GM12878 (cell line): Measurements from ENCODE around the gene RCE1. TPM values are rescaled to one million over a fixed set of nuclear protein-coding genes. Genes with fewer than 3 reads are reported as not detected.

Source experiments
- ATAC-seq: fragments of 200-7000 bp; cut with Tn5 transposase; 3 replicates; pipeline ENCODE4 v1.9.1; 2020; ENCODE audit warnings: mild to moderate bottlenecking, moderate library complexity
- BruUV-seq: library from RNA; stranded (reverse); fragments of 400-500 nt; replicated peaks from 2 replicates; lab custom pipeline; 2021; lab: Mats Ljungman, UMichigan
- CTCF ChIA-PET: fragments of 300-600 bp; sonication (Branson Sonifier 250); formaldehyde crosslinking; extraction: SDS; loops from one replicate; lab custom pipeline; 2021; ENCODE audit warnings: inconsistent platforms; lab: Yijun Ruan, JAX
- POLR2A ChIA-PET: fragments of 350-600 bp; formaldehyde crosslinking; extraction: SDS; loops from one replicate; lab custom pipeline; 2021; ENCODE audit warnings: inconsistent platforms; lab: Charles Lee
- RAD21 ChIA-PET: fragments of 300-600 bp; sonication (Branson Sonifier 250); formaldehyde crosslinking; loops from one replicate; lab custom pipeline; 2023; ENCODE audit warnings: antibody characterized with exemption; ENCODE audit not compliant: unreplicated experiment; lab: Charles Lee
- SMC1A ChIA-PET: fragments of 300-600 bp; sonication (Branson Sonifier 250); formaldehyde crosslinking; loops from one replicate; lab custom pipeline; 2023; ENCODE audit not compliant: unreplicated experiment, uncharacterized antibody; lab: Charles Lee
- DNase-seq: peaks from one replicate; pipeline ENCODE4 v3.0.0-alpha.2; 2011; ENCODE audit warnings: low read depth, low spot score
- FAIRE-seq: peaks from 3 replicates; lab custom pipeline; 2011; peaks lifted over from hg19 to GRCh38; lab: Jason Lieb, UNC
- H2AFZ ChIP-seq: 2 replicates; pipeline ENCODE4 v1.6.0; 2011; ENCODE audit warnings: low read depth, low read length, control low read depth; ENCODE audit not compliant: control insufficient read depth
- H3K27ac ChIP-seq: 2 replicates; pipeline ENCODE4 v1.5.1; 2011; ENCODE audit warnings: control low read depth; ENCODE audit not compliant: control insufficient read depth, insufficient read depth
- H3K27me3 ChIP-seq, 2 experiments: replicated peaks in 1 of 2; 2 replicates each; pipeline versions ENCODE4 v1.6.0 to v1.6.1; 2011; ENCODE audit warnings: low read length in 1 of 2; ENCODE audit not compliant: control insufficient read depth in 2 of 2, insufficient read depth in 2 of 2
- H3K36me3 ChIP-seq, 2 experiments: 2 replicates each; pipeline ENCODE4 v1.5.1; 2011; ENCODE audit warnings: low read length in 1 of 2; ENCODE audit not compliant: control insufficient read depth in 2 of 2, insufficient read depth in 2 of 2
- H3K4me1 ChIP-seq: 2 replicates; pipeline ENCODE4 v1.6.1; 2011; ENCODE audit warnings: mild to moderate bottlenecking, low read length, moderate library complexity, mixed read lengths; ENCODE audit not compliant: control insufficient read depth, insufficient read depth
- H3K4me2 ChIP-seq: 2 replicates; pipeline ENCODE4 v1.6.0; 2011; ENCODE audit warnings: control low read depth; ENCODE audit not compliant: control insufficient read depth, insufficient read depth
- H3K4me3 ChIP-seq: fragments of 200-600 bp; sonication (generic); 2 replicates; pipeline ENCODE4 v1.5.1; 2016
- H3K79me2 ChIP-seq: 2 replicates; pipeline ENCODE4 v1.6.0; 2011; ENCODE audit warnings: low read length; ENCODE audit not compliant: control insufficient read depth, insufficient read depth
- H3K9ac ChIP-seq: 2 replicates; pipeline ENCODE4 v1.8.0; 2011; ENCODE audit warnings: low read length, control low read depth, mixed read lengths; ENCODE audit not compliant: control insufficient read depth, insufficient read depth
- H3K9me3 ChIP-seq: replicated peaks from 3 replicates; pipeline ENCODE4 v1.5.1; 2011; ENCODE audit warnings: mild to moderate bottlenecking, low read length; ENCODE audit not compliant: control insufficient read depth, insufficient read depth
- H4K20me1 ChIP-seq: 2 replicates; pipeline ENCODE4 v1.6.0; 2011; ENCODE audit not compliant: control insufficient read depth, insufficient read depth
- CEBPB ChIP-seq, 2 experiments: fragments of 150-350 bp in 1 of 2; IDR thresholded peaks; 2 replicates each; pipeline ENCODE4 v1.6.1; 2012 to 2014; ENCODE audit warnings: low read depth in 2 of 2, low read length in 2 of 2, borderline replicate concordance in 1 of 2, inconsistent platforms in 1 of 2
- CHD2 ChIP-seq: IDR thresholded peaks from 2 replicates; pipeline ENCODE4 v1.6.1; 2011; ENCODE audit warnings: low read depth, low read length, improper control_type of control experiment, borderline replicate concordance
- CREM ChIP-seq: IDR thresholded peaks from 2 replicates; pipeline ENCODE4 v1.6.1; 2014; ENCODE audit warnings: antibody characterized with exemption, low read depth
- IKZF1 ChIP-seq: fragments of 450-650 bp; conservative IDR thresholded peaks from 2 replicates; pipeline ENCODE4 v1.6.1; 2017; ENCODE audit warnings: antibody characterized with exemption, mild to moderate bottlenecking
- YY1 ChIP-seq: IDR thresholded peaks from 2 replicates; pipeline ENCODE4 v1.6.1; 2011; ENCODE audit warnings: low read depth, mild to moderate bottlenecking, low read length
- ZSCAN29 ChIP-seq: fragments of 450-650 bp; IDR thresholded peaks from 2 replicates; pipeline ENCODE4 v1.6.1; 2017; ENCODE audit warnings: mild to moderate bottlenecking, moderate library complexity
- WGBS: methylation state at CpG from one replicate; pipeline ENCODE4 v1.1.6; 2016; ENCODE audit warnings: low lambda C conversion rate; ENCODE audit not compliant: insufficient replicate concordance, insufficient coverage; ENCODE audit errors: missing lambda C conversion rate; 5-methylcytosine and 5-hydroxymethylcytosine counted together
- in situ Hi-C: fragments of 300-500 bp; cut with MboI; formaldehyde crosslinking; loops from 9 replicates; pipeline ENCODE4 v1.14.3; 2018; ENCODE audit warnings: mixed read lengths
- intact Hi-C: fragments of 100-400 bp; cut with micrococcal nuclease; formaldehyde crosslinking; loops from one replicate; pipeline ENCODE4 v1.14.2; 2022; ENCODE audit not compliant: unreplicated experiment
- polyA plus RNA-seq, 11 experiments: library from polyadenylated mRNA; depleted of rRNA in 4 of 11; unstranded in 6 of 11; stranded (reverse) in 5 of 11; fragments of >200 nt; fragmentation: Nextera tagmentation in 4 of 11; fragmentation: Illumina TruSeq in 1 of 11; extraction: Ambion mirVana in 4 of 11; extraction: Trizol in 1 of 11; gene quantifications; 1 replicate in 1 of 11; 2 replicates in 10 of 11; pipeline versions ENCODE4 v1.2.1 to v1.2.3, GENCODE V29; 2011 to 2016; ENCODE audit warnings: inconsistent platforms in 2 of 11, missing spikeins in 2 of 11, low read depth in 1 of 11
- total RNA-seq, 4 experiments: library from RNA; depleted of rRNA in 3 of 4; stranded (reverse); fragments of >200 nt in 3 of 4; fragmentation: Illumina TruSeq in 1 of 4; extraction: Trizol in 1 of 4; gene quantifications; 2 replicates each; pipeline versions ENCODE4 v1.2.1 to v1.2.3, GENCODE V29; 2013 to 2021
- TF ChIP-seq, protein P1 (sequence below): fragments of 450-650 bp; IDR thresholded peaks from 2 replicates; pipeline ENCODE4 v1.6.1; 2017; ENCODE audit warnings: mild to moderate bottlenecking
- TF ChIP-seq, protein P2 (sequence below): fragments of 450-650 bp; conservative IDR thresholded peaks from 2 replicates; pipeline ENCODE4 v1.6.1; 2017; ENCODE audit warnings: mild to moderate bottlenecking, moderate library complexity
- TF ChIP-seq, protein P3 (sequence below): IDR thresholded peaks from 2 replicates; pipeline ENCODE4 v1.6.1; 2012; ENCODE audit warnings: improper control_type of control experiment, low read depth, low read length; ENCODE audit not compliant: insufficient replicate concordance
- TF ChIP-seq, protein P4 (sequence below): IDR thresholded peaks from 2 replicates; pipeline ENCODE4 v1.6.1; 2011; ENCODE audit warnings: low read depth, mild to moderate bottlenecking, low read length, moderate library complexity, borderline replicate concordance; ENCODE audit errors: extremely low read depth

RCE1 gene
- total and polyA plus RNA-seq, 10 of the 15 experiments (the other 5 are each of a cell fraction or from before 2014, with no cell fraction given): 0.79 to 32.9 (median 16.4) TPM

DNA sequence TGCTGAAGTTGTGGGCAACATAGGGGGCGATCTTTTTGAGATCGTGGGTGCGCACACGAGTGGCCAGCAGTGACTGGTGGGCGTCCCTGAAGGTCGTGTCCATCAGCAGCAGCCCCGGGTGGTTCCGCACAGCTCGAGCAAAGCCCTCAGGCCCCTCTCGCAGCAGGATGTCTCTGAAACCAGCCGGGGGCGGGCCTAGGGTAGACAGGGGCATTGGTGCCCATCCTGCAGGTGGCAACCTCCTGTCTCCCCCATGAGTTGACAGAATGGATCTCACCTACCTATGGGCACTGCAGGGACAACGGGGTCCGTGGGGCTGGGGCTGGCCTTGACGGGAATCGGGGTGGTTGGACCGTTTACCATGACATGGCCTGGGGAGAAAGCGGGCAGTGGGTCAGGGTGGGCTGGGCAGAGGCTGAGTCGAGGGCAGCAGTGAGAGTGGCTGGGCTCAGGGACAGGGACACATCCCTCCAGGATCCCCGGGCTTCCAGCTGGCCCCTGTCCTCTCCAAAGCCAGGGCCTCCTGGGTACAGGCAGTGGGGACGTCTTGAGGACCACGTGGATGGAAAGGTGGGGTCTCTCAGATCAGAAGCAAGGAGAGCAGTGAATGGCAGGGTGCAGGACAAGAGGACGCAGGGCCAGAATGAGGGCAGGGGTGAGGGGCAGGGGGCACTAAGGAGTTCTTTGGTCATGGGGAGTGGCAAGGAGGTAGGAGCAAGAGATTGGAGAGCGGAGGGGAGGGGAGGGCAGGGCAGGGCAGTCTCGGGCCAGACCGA, 9.4 kb downstream of the RCE1 start:
- ChIA-PET CTCF (interaction anchor here (0.6 to 1.2 kb wide), 2 partner anchors 9 to 464 kb away, joined by 3 to 5 read pairs; no protein-coding TSS in a partner anchor), SMC1A (no interaction called here), POLR2A (interaction anchor here (0.7 to 1.2 kb wide), 2 partner anchors 10 to 11 kb away, joined by 3 to 4 read pairs; partner anchors contain the start of gene RCE1), RAD21 (no interaction called here)
- WGBS: 61% methylated on average over 19 of the region's 26 CpGs
- no peaks in the 10 kb centered on the region for H3K27me3 ChIP-seq
- no peak overlapping the region for H3K4me2 ChIP-seq
- H3K9me3 ChIP-seq: no peaks in the 10 kb centered on the region
- DNase-seq: no peak
- peaks cover 5% of the 10 kb centered on the region for H3K79me2 ChIP-seq
- TF ChIP-seq IKZF1: no peak
- TF ChIP-seq, protein P1, sequence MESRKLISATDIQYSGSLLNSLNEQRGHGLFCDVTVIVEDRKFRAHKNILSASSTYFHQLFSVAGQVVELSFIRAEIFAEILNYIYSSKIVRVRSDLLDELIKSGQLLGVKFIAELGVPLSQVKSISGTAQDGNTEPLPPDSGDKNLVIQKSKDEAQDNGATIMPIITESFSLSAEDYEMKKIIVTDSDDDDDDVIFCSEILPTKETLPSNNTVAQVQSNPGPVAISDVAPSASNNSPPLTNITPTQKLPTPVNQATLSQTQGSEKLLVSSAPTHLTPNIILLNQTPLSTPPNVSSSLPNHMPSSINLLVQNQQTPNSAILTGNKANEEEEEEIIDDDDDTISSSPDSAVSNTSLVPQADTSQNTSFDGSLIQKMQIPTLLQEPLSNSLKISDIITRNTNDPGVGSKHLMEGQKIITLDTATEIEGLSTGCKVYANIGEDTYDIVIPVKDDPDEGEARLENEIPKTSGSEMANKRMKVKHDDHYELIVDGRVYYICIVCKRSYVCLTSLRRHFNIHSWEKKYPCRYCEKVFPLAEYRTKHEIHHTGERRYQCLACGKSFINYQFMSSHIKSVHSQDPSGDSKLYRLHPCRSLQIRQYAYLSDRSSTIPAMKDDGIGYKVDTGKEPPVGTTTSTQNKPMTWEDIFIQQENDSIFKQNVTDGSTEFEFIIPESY: no peak
- TF ChIP-seq YY1: no peak
- TF ChIP-seq, protein P2, sequence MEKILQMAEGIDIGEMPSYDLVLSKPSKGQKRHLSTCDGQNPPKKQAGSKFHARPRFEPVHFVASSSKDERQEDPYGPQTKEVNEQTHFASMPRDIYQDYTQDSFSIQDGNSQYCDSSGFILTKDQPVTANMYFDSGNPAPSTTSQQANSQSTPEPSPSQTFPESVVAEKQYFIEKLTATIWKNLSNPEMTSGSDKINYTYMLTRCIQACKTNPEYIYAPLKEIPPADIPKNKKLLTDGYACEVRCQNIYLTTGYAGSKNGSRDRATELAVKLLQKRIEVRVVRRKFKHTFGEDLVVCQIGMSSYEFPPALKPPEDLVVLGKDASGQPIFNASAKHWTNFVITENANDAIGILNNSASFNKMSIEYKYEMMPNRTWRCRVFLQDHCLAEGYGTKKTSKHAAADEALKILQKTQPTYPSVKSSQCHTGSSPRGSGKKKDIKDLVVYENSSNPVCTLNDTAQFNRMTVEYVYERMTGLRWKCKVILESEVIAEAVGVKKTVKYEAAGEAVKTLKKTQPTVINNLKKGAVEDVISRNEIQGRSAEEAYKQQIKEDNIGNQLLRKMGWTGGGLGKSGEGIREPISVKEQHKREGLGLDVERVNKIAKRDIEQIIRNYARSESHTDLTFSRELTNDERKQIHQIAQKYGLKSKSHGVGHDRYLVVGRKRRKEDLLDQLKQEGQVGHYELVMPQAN: no peak
- no peak for TF ChIP-seq CREM
- TF ChIP-seq CEBPB (IDR thresholded peaks at IDR 0.05; ENCODE audit: borderline replicate concordance in 1 of 2, low read depth in 2 of 2, low read length in 2 of 2): no peak
- no peak for TF ChIP-seq ZSCAN29
- TF ChIP-seq CHD2: no peak
- TF ChIP-seq, protein P3, sequence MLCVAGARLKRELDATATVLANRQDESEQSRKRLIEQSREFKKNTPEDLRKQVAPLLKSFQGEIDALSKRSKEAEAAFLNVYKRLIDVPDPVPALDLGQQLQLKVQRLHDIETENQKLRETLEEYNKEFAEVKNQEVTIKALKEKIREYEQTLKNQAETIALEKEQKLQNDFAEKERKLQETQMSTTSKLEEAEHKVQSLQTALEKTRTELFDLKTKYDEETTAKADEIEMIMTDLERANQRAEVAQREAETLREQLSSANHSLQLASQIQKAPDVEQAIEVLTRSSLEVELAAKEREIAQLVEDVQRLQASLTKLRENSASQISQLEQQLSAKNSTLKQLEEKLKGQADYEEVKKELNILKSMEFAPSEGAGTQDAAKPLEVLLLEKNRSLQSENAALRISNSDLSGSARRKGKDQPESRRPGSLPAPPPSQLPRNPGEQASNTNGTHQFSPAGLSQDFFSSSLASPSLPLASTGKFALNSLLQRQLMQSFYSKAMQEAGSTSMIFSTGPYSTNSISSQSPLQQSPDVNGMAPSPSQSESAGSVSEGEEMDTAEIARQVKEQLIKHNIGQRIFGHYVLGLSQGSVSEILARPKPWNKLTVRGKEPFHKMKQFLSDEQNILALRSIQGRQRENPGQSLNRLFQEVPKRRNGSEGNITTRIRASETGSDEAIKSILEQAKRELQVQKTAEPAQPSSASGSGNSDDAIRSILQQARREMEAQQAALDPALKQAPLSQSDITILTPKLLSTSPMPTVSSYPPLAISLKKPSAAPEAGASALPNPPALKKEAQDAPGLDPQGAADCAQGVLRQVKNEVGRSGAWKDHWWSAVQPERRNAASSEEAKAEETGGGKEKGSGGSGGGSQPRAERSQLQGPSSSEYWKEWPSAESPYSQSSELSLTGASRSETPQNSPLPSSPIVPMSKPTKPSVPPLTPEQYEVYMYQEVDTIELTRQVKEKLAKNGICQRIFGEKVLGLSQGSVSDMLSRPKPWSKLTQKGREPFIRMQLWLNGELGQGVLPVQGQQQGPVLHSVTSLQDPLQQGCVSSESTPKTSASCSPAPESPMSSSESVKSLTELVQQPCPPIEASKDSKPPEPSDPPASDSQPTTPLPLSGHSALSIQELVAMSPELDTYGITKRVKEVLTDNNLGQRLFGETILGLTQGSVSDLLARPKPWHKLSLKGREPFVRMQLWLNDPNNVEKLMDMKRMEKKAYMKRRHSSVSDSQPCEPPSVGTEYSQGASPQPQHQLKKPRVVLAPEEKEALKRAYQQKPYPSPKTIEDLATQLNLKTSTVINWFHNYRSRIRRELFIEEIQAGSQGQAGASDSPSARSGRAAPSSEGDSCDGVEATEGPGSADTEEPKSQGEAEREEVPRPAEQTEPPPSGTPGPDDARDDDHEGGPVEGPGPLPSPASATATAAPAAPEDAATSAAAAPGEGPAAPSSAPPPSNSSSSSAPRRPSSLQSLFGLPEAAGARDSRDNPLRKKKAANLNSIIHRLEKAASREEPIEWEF: no peak
- TF ChIP-seq, protein P4, sequence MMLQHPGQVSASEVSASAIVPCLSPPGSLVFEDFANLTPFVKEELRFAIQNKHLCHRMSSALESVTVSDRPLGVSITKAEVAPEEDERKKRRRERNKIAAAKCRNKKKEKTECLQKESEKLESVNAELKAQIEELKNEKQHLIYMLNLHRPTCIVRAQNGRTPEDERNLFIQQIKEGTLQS: no peak
- H3K4me1 ChIP-seq: peaks cover 6% of the 10 kb centered on the region
- H3K27ac ChIP-seq: no peak overlapping the region
- FAIRE-seq: no peak
- in situ Hi-C loops: no loop called here
- intact Hi-C loops: no loop called here
- no peak overlapping the region for H3K9ac ChIP-seq
- no peak overlapping the region for H2AFZ ChIP-seq
- no peaks in the 10 kb centered on the region for H4K20me1 ChIP-seq
- H3K36me3 ChIP-seq: no peaks in the 10 kb centered on the region; a peak in 1 of 4 replicates
- no TSS peak for BruUV-seq
- H3K4me3 ChIP-seq: no peak overlapping the region
- ATAC-seq: no peak
